H1 (cell line): ENCODE results near the gene PTPN13. TPM values are rescaled to one million over a fixed set of nuclear protein-coding genes. Genes with fewer than 3 reads are reported as not detected.

Source experiments
- CTCF ChIA-PET: fragments of 300-600 bp; sonication (Branson Sonifier 250); formaldehyde crosslinking; loops from one replicate; lab custom pipeline; 2021; ENCODE audit not compliant: partially characterized antibody; lab: Charles Lee
- POLR2A ChIA-PET: fragments of 300-600 bp; sonication (Branson Sonifier 250); formaldehyde crosslinking; loops from one replicate; lab custom pipeline; 2021; ENCODE audit warnings: inconsistent platforms; ENCODE audit not compliant: partially characterized antibody; lab: Charles Lee
- DNase-seq, 2 experiments: peaks; one replicate each; pipeline versions ENCODE4 v3.0.0 to v3.0.0-alpha.2; 2010 to 2022; ENCODE audit warnings: low spot score in 2 of 2, low read depth in 1 of 2, mixed read lengths in 1 of 2
- FAIRE-seq: peaks from 2 replicates; lab custom pipeline; 2011; peaks lifted over from hg19 to GRCh38; lab: Jason Lieb, UNC
- H2AFZ ChIP-seq: 2 replicates; pipeline ENCODE4 v1.8.1; 2012; ENCODE audit warnings: low read length, inconsistent platforms
- H2AK5ac ChIP-seq: 2 replicates; pipeline ENCODE4 v1.6.1; 2013; ENCODE audit warnings: low read depth, low read length
- H2BK120ac ChIP-seq: replicated peaks from 2 replicates; pipeline ENCODE3; 2013; ENCODE audit warnings: low read depth, low read length, inconsistent platforms
- H2BK12ac ChIP-seq: 2 replicates; pipeline ENCODE4 v1.6.1; 2013; ENCODE audit warnings: low read depth, low read length
- H2BK15ac ChIP-seq: 2 replicates; pipeline ENCODE4 v1.6.1; 2013; ENCODE audit warnings: low read length
- H2BK20ac ChIP-seq: 2 replicates; pipeline ENCODE4 v1.6.1; 2013; ENCODE audit warnings: low read length
- H2BK5ac ChIP-seq: 2 replicates; pipeline ENCODE4 v1.6.1; 2013; ENCODE audit warnings: low read depth, low read length
- H3K14ac ChIP-seq: 2 replicates; pipeline ENCODE4 v1.6.1; 2013; ENCODE audit warnings: inconsistent platforms; ENCODE audit not compliant: insufficient read length
- H3K18ac ChIP-seq: 2 replicates; pipeline ENCODE4 v1.6.1; 2013; ENCODE audit warnings: low read length; ENCODE audit errors: extremely low read depth
- H3K23ac ChIP-seq: 2 replicates; pipeline ENCODE4 v1.6.1; 2013; ENCODE audit warnings: inconsistent platforms; ENCODE audit not compliant: insufficient read length
- H3K23me2 ChIP-seq: 2 replicates; pipeline ENCODE4 v1.6.1; 2013; ENCODE audit warnings: low read depth, low read length
- H3K27ac ChIP-seq: 2 replicates; pipeline ENCODE4 v1.6.1; 2011; ENCODE audit warnings: low read depth, low read length, inconsistent platforms
- H3K27me3 ChIP-seq, 4 experiments: replicated peaks in 1 of 4; 1 replicate in 1 of 4; 2 replicates in 3 of 4; pipeline versions ENCODE4 v1.6.1 to v1.8.1; 2011 to 2013; ENCODE audit warnings: low read length in 3 of 4, mild to moderate bottlenecking in 3 of 4, inconsistent platforms in 2 of 4, mixed read lengths in 2 of 4, moderate library complexity in 1 of 4; ENCODE audit not compliant: control insufficient read depth in 3 of 4, insufficient read depth in 3 of 4; ENCODE audit errors: extremely low read depth in 1 of 4
- H3K36me3 ChIP-seq, 4 experiments: 2 replicates each; pipeline versions ENCODE4 v1.6.1 to v1.8.1; 2011 to 2013; ENCODE audit warnings: mild to moderate bottlenecking in 4 of 4, low read length in 3 of 4, moderate library complexity in 2 of 4, control low read depth in 1 of 4, inconsistent platforms in 1 of 4; ENCODE audit not compliant: insufficient read depth in 4 of 4, control insufficient read depth in 2 of 4
- H3K4ac ChIP-seq: replicated peaks from 2 replicates; pipeline ENCODE3; 2013; ENCODE audit warnings: low read length, low read depth, mixed read lengths, inconsistent platforms; ENCODE audit not compliant: insufficient read length
- H3K4me1 ChIP-seq, 4 experiments: replicated peaks in 1 of 4; 1 replicate in 1 of 4; 2 replicates in 3 of 4; pipeline versions ENCODE4 v1.6.1 to v1.8.1; 2011 to 2013; ENCODE audit warnings: low read length in 3 of 4, inconsistent platforms in 2 of 4, mixed read lengths in 1 of 4; ENCODE audit not compliant: insufficient read depth in 4 of 4, control insufficient read depth in 3 of 4
- H3K4me2 ChIP-seq, 2 experiments: 2 replicates each; pipeline versions ENCODE4 v1.6.1 to v1.8.1; 2011 to 2013; ENCODE audit warnings: low read depth in 2 of 2, low read length in 2 of 2, control low read depth in 1 of 2, inconsistent platforms in 1 of 2, mild to moderate bottlenecking in 1 of 2; ENCODE audit not compliant: insufficient read depth in 1 of 2
- H3K4me3 ChIP-seq, 4 experiments: fragments of 200-600, 300-600 bp in 1 of 4; sonication (generic), shearing (Covaris generic), sonication (Bioruptor Twin) in 1 of 4; 2 replicates each; pipeline versions ENCODE4 v1.5.1 to v1.8.1; 2011 to 2016; ENCODE audit warnings: low read length in 4 of 4, low read depth in 3 of 4, control low read depth in 2 of 4, inconsistent platforms in 2 of 4, mild to moderate bottlenecking in 2 of 4, mixed read lengths in 1 of 4, moderate library complexity in 1 of 4; ENCODE audit not compliant: insufficient read depth in 2 of 4; ENCODE audit errors: extremely low read depth in 1 of 4
- H3K56ac ChIP-seq: replicated peaks from 2 replicates; pipeline ENCODE3; 2013; ENCODE audit warnings: low read depth, mild to moderate bottlenecking, mixed read lengths, low read length, inconsistent platforms; ENCODE audit not compliant: insufficient read length
- H3K79me1 ChIP-seq: 2 replicates; pipeline ENCODE4 v1.6.1; 2013; ENCODE audit warnings: low read depth, low read length, control low read depth
- H3K79me2 ChIP-seq, 2 experiments: 2 replicates each; pipeline versions ENCODE4 v1.6.1 to v1.8.1; 2012 to 2013; ENCODE audit warnings: low read length in 2 of 2, mild to moderate bottlenecking in 2 of 2, inconsistent platforms in 1 of 2; ENCODE audit not compliant: insufficient read depth in 2 of 2, control insufficient read depth in 1 of 2
- H3K9ac ChIP-seq, 4 experiments: replicated peaks in 1 of 4; 1 replicate in 1 of 4; 2 replicates in 3 of 4; pipeline versions ENCODE4 v1.6.1 to v1.8.1; 2011 to 2013; ENCODE audit warnings: low read depth in 3 of 4, low read length in 3 of 4, control low read depth in 2 of 4, mild to moderate bottlenecking in 2 of 4, moderate library complexity in 2 of 4, inconsistent platforms in 1 of 4; ENCODE audit errors: extremely low read depth in 1 of 4
- H3K9me3 ChIP-seq, 2 experiments: 2 replicates each; pipeline versions ENCODE4 v1.6.1 to v1.8.1; 2012 to 2013; ENCODE audit warnings: mild to moderate bottlenecking in 2 of 2, moderate library complexity in 2 of 2, control low read depth in 1 of 2, inconsistent platforms in 1 of 2, low read depth in 1 of 2, low read length in 1 of 2, mixed read lengths in 1 of 2; ENCODE audit not compliant: insufficient read depth in 2 of 2
- H4K20me1 ChIP-seq, 2 experiments: replicated peaks in 1 of 2; 2 replicates each; pipeline versions ENCODE3 to v1.8.1; 2011 to 2013; ENCODE audit warnings: inconsistent platforms in 2 of 2, low read length in 2 of 2, mild to moderate bottlenecking in 1 of 2; ENCODE audit not compliant: insufficient read depth in 2 of 2, control insufficient read depth in 1 of 2
- H4K5ac ChIP-seq: 2 replicates; pipeline ENCODE4 v1.6.1; 2013; ENCODE audit warnings: low read length, low read depth, mixed read lengths, inconsistent platforms; ENCODE audit not compliant: insufficient read length
- H4K8ac ChIP-seq: 2 replicates; pipeline ENCODE4 v1.8.0; 2013; ENCODE audit warnings: mild to moderate bottlenecking, moderate library complexity, low read length, inconsistent platforms; ENCODE audit not compliant: insufficient read depth; ENCODE audit errors: extremely low read depth
- H4K91ac ChIP-seq: replicated peaks from 2 replicates; pipeline ENCODE3; 2013; ENCODE audit warnings: low read length, mixed read lengths, inconsistent platforms; ENCODE audit not compliant: insufficient read length
- ATF3 ChIP-seq: IDR thresholded peaks from 2 replicates; pipeline ENCODE4 v1.6.1; 2011; ENCODE audit warnings: low read depth, mild to moderate bottlenecking, low read length; ENCODE audit not compliant: insufficient read depth
- CREB1 ChIP-seq: IDR thresholded peaks from 2 replicates; pipeline ENCODE4 v1.6.1; 2012; ENCODE audit warnings: inconsistent platforms
- CTBP2 ChIP-seq: IDR thresholded peaks from 2 replicates; pipeline ENCODE4 v1.7.0; 2011; ENCODE audit warnings: borderline replicate concordance, mild to moderate bottlenecking, moderate library complexity, mixed read lengths, low read length; ENCODE audit not compliant: insufficient read depth, insufficient read length
- GABPA ChIP-seq: IDR thresholded peaks from 2 replicates; pipeline ENCODE4 v1.6.1; 2011; ENCODE audit warnings: mild to moderate bottlenecking, low read length, moderate library complexity, borderline replicate concordance; ENCODE audit not compliant: insufficient read depth
- NANOG ChIP-seq: IDR thresholded peaks from 2 replicates; pipeline ENCODE4 v1.6.1; 2011; ENCODE audit warnings: low read length, low read depth, mild to moderate bottlenecking, inconsistent platforms; ENCODE audit not compliant: insufficient read depth, poor library complexity, severe bottlenecking
- PHF8 ChIP-seq: fragments of 200-600 bp; sonication (generic); conservative IDR thresholded peaks from 2 replicates; pipeline ENCODE4 v1.7.1; 2012; ENCODE audit warnings: low read depth, mild to moderate bottlenecking, inconsistent platforms, low read length, moderate library complexity
- RAD21 ChIP-seq, 2 experiments: IDR thresholded peaks in 1 of 2; conservative IDR thresholded peaks in 1 of 2; 2 replicates each; pipeline ENCODE4 v1.6.1; 2011; ENCODE audit warnings: low read depth in 2 of 2, low read length in 2 of 2, improper control_type of control experiment in 1 of 2, inconsistent platforms in 1 of 2, mild to moderate bottlenecking in 1 of 2, moderate library complexity in 1 of 2
- SIN3A ChIP-seq, 2 experiments: IDR thresholded peaks in 1 of 2; conservative IDR thresholded peaks in 1 of 2; 2 replicates each; pipeline ENCODE4 v1.6.1; 2011 to 2012; ENCODE audit warnings: low read length in 2 of 2, improper control_type of control experiment in 1 of 2, low read depth in 1 of 2, mild to moderate bottlenecking in 1 of 2
- SIRT6 ChIP-seq: IDR thresholded peaks from one replicate; pipeline ENCODE4 v1.7.1; 2012; ENCODE audit warnings: low read length, inconsistent platforms
- USF2 ChIP-seq: IDR thresholded peaks from 2 replicates; pipeline ENCODE4 v1.6.1; 2011; ENCODE audit warnings: low read length, improper control_type of control experiment
- WGBS, 2 experiments: shearing (Covaris generic) in 1 of 2; methylation state at CpG; one replicate each; pipeline versions ENCODE4 v1.1.6 to v1.1.7; 2013 to 2015; ENCODE audit warnings: low lambda C conversion rate in 2 of 2, mixed read lengths in 2 of 2, inconsistent platforms in 1 of 2, low coverage in 1 of 2, missing lambda C conversion rate in 1 of 2; ENCODE audit not compliant: insufficient replicate concordance in 2 of 2, insufficient coverage in 1 of 2, insufficient read length in 1 of 2; ENCODE audit errors: extremely low coverage in 1 of 2, missing lambda C conversion rate in 1 of 2; 5-methylcytosine and 5-hydroxymethylcytosine counted together
- polyA plus RNA-seq, 7 experiments: library from polyadenylated mRNA; depleted of rRNA in 3 of 7; stranded (reverse) in 5 of 7; unstranded in 2 of 7; fragments of >200 nt in 5 of 7; fragments of 200-250 nt in 2 of 7; gene quantifications; 1 replicate in 5 of 7; 2 replicates in 1 of 7; 4 replicates in 1 of 7; pipeline versions ENCODE4 v1.2.1 to v1.2.3, GENCODE V29; 2011 to 2013; ENCODE audit warnings: missing spikeins in 2 of 7, mixed read lengths in 2 of 7
- total RNA-seq: library from RNA; stranded (reverse); fragmentation: NEBNext Ultra II Directional; extraction: Animal tissue kit (Norgen Biotek cat#: 25700); gene quantifications from 2 replicates; pipeline ENCODE4 v1.2.1, GENCODE V29; 2021
- TF ChIP-seq, protein P1 (sequence below): IDR thresholded peaks from 2 replicates; pipeline ENCODE4 v1.6.1; 2012; ENCODE audit warnings: inconsistent platforms

The PTPN13 gene
- total and polyA plus RNA-seq, 2 of the 8 experiments (the other 6 are each of a cell fraction or from before 2014, with no cell fraction given) = 12.7 to 57.9 TPM

DNA sequence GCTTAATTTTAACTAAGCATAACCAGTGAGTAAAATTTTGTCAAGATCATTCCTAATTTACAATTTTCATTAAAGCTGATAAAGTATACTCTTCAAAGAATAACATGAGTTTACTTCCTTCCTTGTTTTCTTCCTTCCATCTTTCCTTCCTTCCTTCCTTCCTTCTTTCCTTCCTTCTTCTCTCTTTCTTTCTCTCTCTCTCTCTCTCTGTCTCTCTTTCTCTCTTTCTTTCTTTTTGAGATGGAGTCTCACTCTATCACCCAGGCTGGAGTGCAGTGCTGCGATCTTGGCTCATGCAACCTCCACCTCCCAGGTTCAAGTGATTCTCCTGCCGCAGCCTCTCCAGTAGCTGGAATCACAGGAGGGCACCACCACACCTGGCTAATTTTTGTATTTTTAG lies 42.7 kb upstream of the PTPN13 start:
- Histone ChIP-seq H3K23ac (no peak overlapping the region), H3K56ac (no peak overlapping the region), H4K20me1 (no peaks in the 10 kb centered on the region), H2AK5ac (no peak overlapping the region), H3K79me2 (no peaks in the 10 kb centered on the region), H3K4me3 (no peak overlapping the region), H3K4me1 (no peaks in the 10 kb centered on the region), H2BK20ac (no peak overlapping the region), H3K36me3 (no peaks in the 10 kb centered on the region), H2BK15ac (no peak overlapping the region), H3K23me2 (no peaks in the 10 kb centered on the region), H2BK5ac (no peak overlapping the region), H4K5ac (no peak overlapping the region), H3K27ac (no peak overlapping the region), H3K9me3 (peaks cover 0 to 8% of the 10 kb centered on the region in 2 experiments; a peak in 1 of 4 replicates), H2AFZ (no peak overlapping the region), H2BK12ac (no peak overlapping the region), H3K27me3 (no peaks in the 10 kb centered on the region), H3K9ac (no peak overlapping the region), H3K18ac (no peak overlapping the region), H3K14ac (no peak overlapping the region), H4K8ac (no peak overlapping the region), H3K4me2 (no peak overlapping the region), H2BK120ac (no peak overlapping the region), H4K91ac (no peak overlapping the region), H3K4ac (no peak overlapping the region), H3K79me1 (no peaks in the 10 kb centered on the region)
- FAIRE-seq (no peak), DNase-seq (no peak)
- ChIA-PET POLR2A (no interaction called here), CTCF (interaction anchor here (1.3 kb wide), 1 partner anchor 8 kb away, joined by 4 read pairs; no protein-coding TSS in a partner anchor)
- WGBS, 2 experiments = 97% methylated on average over 2 of the region's 2 CpGs; no CpG with 5 or more reads in 1 of the 2 experiments
- no peak for TF ChIP-seq NANOG
- TF ChIP-seq ATF3 = no peak
- no peak for TF ChIP-seq CTBP2
- no peak for TF ChIP-seq SIN3A (conservative IDR thresholded peaks at IDR 0.05 in 1 of 2, IDR thresholded peaks at IDR 0.05 in 1 of 2; ENCODE audit: low read depth in 1 of 2, low read length in 2 of 2)
- TF ChIP-seq, protein P1, sequence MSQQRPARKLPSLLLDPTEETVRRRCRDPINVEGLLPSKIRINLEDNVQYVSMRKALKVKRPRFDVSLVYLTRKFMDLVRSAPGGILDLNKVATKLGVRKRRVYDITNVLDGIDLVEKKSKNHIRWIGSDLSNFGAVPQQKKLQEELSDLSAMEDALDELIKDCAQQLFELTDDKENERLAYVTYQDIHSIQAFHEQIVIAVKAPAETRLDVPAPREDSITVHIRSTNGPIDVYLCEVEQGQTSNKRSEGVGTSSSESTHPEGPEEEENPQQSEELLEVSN = no peak
- TF ChIP-seq PHF8 = no peak
- TF ChIP-seq USF2 = no peak
- TF ChIP-seq CREB1 = no peak
- TF ChIP-seq GABPA = no peak
- TF ChIP-seq SIRT6 = no peak
- TF ChIP-seq RAD21 (IDR thresholded peaks at IDR 0.05 in 1 of 2, conservative IDR thresholded peaks at IDR 0.05 in 1 of 2; ENCODE audit: low read depth in 2 of 2, low read length in 2 of 2) = no peak
